Aorta (tissue), 5 donors: ENCODE measurements around the gene GZF1. TPM values are rescaled to one million over a fixed set of nuclear protein-coding genes. Genes with fewer than 3 reads are reported as not detected.

ENCODE experiments used
- ATAC-seq: fragments of 200-7000 bp; cut with Tn5 transposase; one replicate; pipeline ENCODE4 v1.9.1; 2022; ENCODE audit warnings: moderate library complexity; ENCODE audit not compliant: low FRiP score
- DNase-seq, 2 donors: peaks; one replicate each; pipeline ENCODE4 v3.0.0-alpha.2; 2020
- H3K27ac ChIP-seq, 2 donors: one replicate each; pipeline ENCODE4 v1.5.1; 2013; ENCODE audit warnings: low read length in 2 of 2, mild to moderate bottlenecking in 2 of 2, moderate library complexity in 2 of 2, control low read depth in 1 of 2, inconsistent platforms in 1 of 2, low read depth in 1 of 2
- H3K27me3 ChIP-seq, 2 donors: one replicate each; pipeline ENCODE4 v1.6.1; 2013; ENCODE audit warnings: control low read depth in 1 of 2, low read length in 1 of 2, mild to moderate bottlenecking in 1 of 2, moderate library complexity in 1 of 2; ENCODE audit not compliant: insufficient read depth in 2 of 2, control insufficient read depth in 1 of 2
- H3K36me3 ChIP-seq, 2 donors: one replicate each; pipeline ENCODE4 v1.6.1; 2013; ENCODE audit warnings: control low read depth in 1 of 2, low read length in 1 of 2, mild to moderate bottlenecking in 1 of 2; ENCODE audit not compliant: insufficient read depth in 2 of 2, control insufficient read depth in 1 of 2
- H3K4me1 ChIP-seq, 2 donors: one replicate each; pipeline ENCODE4 v1.6.1; 2013; ENCODE audit warnings: low read length in 2 of 2, control low read depth in 1 of 2, mild to moderate bottlenecking in 1 of 2, moderate library complexity in 1 of 2; ENCODE audit not compliant: insufficient read depth in 2 of 2, control insufficient read depth in 1 of 2
- H3K4me3 ChIP-seq, 2 donors: one replicate each; pipeline ENCODE4 v1.5.1; 2013; ENCODE audit warnings: low read length in 2 of 2, control low read depth in 1 of 2, mild to moderate bottlenecking in 1 of 2
- H3K9me3 ChIP-seq: one replicate; pipeline ENCODE4 v1.6.1; 2013; ENCODE audit warnings: mild to moderate bottlenecking, low read length; ENCODE audit not compliant: control insufficient read depth
- WGBS, 2 donors: extraction: QIAGEN DNeasy Blood & Tissue Kit; methylation state at CpG; one replicate each; pipeline ENCODE4 v1.1.7; 2013; 5-methylcytosine and 5-hydroxymethylcytosine counted together
- intact Hi-C, 2 donors: fragments of 100-400 bp; cut with DNase I; formaldehyde crosslinking; loops; one replicate each; pipeline versions ENCODE4 v1.14.2 to v1.15.0; 2022
- long read RNA-seq, 2 donors: library from polyadenylated mRNA; unstranded; transcript quantifications; one replicate each; pipeline ENCODE4 v2.0.0, GENCODE V29; 2020 to 2021
- polyA plus RNA-seq, 2 donors: library from polyadenylated mRNA; stranded (reverse); fragments of 200-250 nt; gene quantifications; one replicate each; pipeline ENCODE4 v1.2.3, GENCODE V29; 2013
- total RNA-seq, 2 donors: library from RNA; stranded (reverse); fragmentation: NEBNext Ultra II Directional; extraction: Animal tissue kit (Norgen Biotek cat#: 25700); gene quantifications; one replicate each; pipeline ENCODE4 v1.2.1, GENCODE V29; 2021
- donor health status: healthy with polysubstance abuse.
- donor health status: Bipolar disorder and iron deficiency.
- donor health status: DM: no; HTN: no; CAD: no.
- donor health status: DM: no; HTN: no; CAD: no.
- donor health status: DM: yes; HTN: yes; CAD: no.

The GZF1 gene
- total RNA-seq (10 to 100 TPM; 13.2 to 19.5 TPM), polyA plus RNA-seq (1 to 10 TPM; 6.0 to 8.5 TPM)
- long read RNA-seq, donor 1, full-length matches to known transcripts: 2 of 16 reads
- long read RNA-seq, donor 1, partial matches to known transcripts: 6 of 16 reads
- long read RNA-seq, donor 1, other reads (novel, unspliced or antisense): 8 of 16 reads
- long read RNA-seq, donor 2, full-length matches to known transcripts: 4 of 5 reads
- long read RNA-seq, donor 2, partial matches to known transcripts: 0 of 5 reads
- long read RNA-seq, donor 2, other reads (novel, unspliced or antisense): 1 of 5 reads

DNA sequence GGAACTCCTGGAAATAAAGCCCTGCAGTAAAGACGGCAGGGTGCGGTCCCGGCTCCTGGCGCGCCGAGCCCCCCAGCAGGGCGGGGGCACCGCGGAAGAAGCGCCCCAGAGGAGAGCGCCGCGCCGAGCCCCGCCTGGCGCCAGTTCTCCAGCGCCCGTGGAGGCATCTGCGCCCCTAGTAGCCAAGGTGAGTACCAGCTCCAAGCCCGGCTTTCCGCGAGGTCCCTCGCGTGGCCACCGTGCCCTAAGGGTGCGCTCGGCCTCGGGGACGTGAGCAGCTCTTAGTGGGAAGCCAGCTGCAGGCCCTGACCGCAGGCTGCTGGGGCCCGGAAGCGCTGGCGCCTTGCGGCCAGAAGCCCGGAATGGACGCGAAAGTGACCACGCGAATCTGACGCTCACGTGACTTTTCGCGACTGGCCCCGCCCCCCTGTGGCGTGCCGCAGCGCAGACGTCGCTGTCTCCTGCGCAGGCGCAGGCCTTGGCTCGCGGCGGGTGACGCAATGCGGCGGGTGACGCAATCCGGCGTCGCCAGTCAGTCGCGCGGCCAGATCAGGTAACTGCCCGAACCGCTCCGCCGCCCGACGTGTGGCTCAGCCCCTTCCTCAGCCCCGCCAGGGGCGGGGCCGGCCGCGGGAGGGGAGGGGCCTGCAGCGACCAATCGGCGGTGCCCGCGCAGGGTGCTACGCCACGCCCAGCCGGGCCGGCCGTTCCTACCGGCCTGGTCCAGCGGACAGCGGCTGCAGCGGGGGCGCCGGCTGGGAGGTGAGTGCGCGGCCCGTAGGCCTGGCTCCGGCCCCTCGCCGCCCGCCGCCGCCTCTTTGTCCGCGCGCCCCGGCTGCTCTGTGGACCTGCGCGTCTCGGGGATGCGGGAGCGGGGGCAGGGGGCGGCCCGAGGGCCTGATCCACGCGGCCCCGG, at the start of gene GZF1:
Gene GZF1 (plus strand): TSS at position 707 of the 916 bp plus-strand sequence. CDS start 2,202 bp downstream, outside the sequence.
- Histone ChIP-seq H3K27me3 (no peaks in the 10 kb centered on the region), H3K4me3 (peak within 1 kb of the TSS; percentile 44 to 63), H3K4me1 (no peaks in the 10 kb centered on the region), H3K27ac (peak within 1 kb of the TSS; percentile 97 to 98), H3K36me3 (peaks cover 0 to 2% of the 10 kb centered on the region in 2 donors), H3K9me3 (no peaks in the 10 kb centered on the region)
- intact Hi-C loops: loop anchor here in 1 of 2 donors (5.0 to 10.0 kb wide), 2 partner anchors 61 to 243 kb away; partner anchors contain the start of genes CST9 and NAPB
- ATAC-seq (peak; percentile 96), DNase-seq (peak; percentile 98 to 100)
- 0% methylated on average over 91 to 114 of the region's 114 CpGs for WGBS, 2 donors

DNA sequence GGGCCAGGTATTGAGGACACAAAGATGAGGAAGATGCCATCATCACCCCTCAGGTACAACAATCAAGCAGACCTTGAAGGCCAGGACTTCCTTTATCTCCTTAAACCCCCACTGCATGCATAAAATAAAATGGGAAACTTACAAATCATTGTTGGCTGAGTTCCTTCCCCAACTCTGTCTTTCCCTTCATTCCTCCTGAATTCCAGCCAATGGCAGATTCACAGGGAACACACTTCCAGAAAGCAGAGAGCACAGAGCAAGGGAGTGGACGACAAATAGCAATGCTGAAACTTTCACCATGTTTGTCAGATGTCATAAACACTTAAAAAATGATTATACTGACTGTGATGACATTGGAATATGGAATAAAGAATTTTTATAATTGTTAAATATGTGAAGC, 48.7 kb upstream of the GZF1 start:
- 79 to 80% methylated on average over 1 of the region's 1 CpG for WGBS, 2 donors
- no peak overlapping the region for H3K27ac ChIP-seq
- intact Hi-C loops: no loop called here

DNA sequence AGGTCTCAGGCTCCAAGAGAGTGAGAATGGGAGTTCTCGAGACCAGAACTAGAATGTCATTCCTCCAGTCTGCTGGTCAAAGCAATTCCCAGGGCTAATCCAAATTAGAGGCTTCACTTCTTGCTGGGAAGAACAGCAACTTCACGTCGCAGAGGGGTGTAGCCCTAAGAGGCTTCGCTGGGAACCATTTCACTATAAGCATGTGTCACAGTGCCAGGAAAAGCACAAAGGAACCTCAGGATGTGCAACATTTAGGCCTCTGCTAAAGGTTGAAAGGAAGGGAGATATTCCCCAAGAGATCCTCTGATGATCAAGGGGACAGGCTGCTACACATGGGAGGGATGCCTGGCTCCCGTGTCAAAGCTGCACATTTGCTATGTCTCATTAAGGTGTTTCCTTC, 47.3 kb upstream of the GZF1 start:
- H3K4me1 ChIP-seq: no peaks in the 10 kb centered on the region
- ATAC-seq (no peak), DNase-seq (no peak)
- no peaks in the 10 kb centered on the region for H3K36me3 ChIP-seq
- H3K9me3 ChIP-seq: no peaks in the 10 kb centered on the region
- H3K27ac ChIP-seq: no peak overlapping the region
- no peak overlapping the region for H3K4me3 ChIP-seq
- no peaks in the 10 kb centered on the region for H3K27me3 ChIP-seq
- WGBS, 2 donors: 92% methylated on average over 5 of the region's 5 CpGs
- intact Hi-C loops: no loop called here

More for the DNA sequence above, 48.7 kb upstream of the GZF1 start:
- no peaks in the 10 kb centered on the region for H3K9me3 ChIP-seq
- H3K36me3 ChIP-seq: no peaks in the 10 kb centered on the region
- no peak overlapping the region for H3K4me3 ChIP-seq
- DNase-seq: no peak
- no peaks in the 10 kb centered on the region for H3K4me1 ChIP-seq
- H3K27me3 ChIP-seq: no peaks in the 10 kb centered on the region
- ATAC-seq: no peak

DNA sequence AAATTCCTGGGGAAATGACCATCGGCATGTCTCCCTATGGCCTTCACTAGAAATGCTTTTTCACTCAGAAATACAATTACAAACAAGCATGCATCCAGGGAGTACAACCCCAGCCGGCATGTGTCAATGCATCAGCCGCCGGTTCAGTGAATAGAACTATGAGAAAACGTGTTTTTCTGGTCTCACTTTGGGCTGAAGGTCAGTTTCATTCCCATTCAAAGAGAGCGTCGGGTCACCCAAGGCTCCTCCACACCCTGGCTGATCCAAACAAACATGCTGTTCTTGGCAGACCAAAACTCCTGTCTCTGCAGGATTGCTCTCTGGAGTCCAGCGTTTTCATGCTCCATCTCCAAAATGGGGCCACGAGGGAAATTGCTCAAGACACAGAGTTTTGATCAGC, 46.9 kb upstream of the GZF1 start:
- WGBS, 2 donors: 73% methylated on average over 9 of the region's 9 CpGs
- DNase-seq (no peak), ATAC-seq (peak; percentile 9)
- H3K27ac ChIP-seq: no peak overlapping the region
- no peaks in the 10 kb centered on the region for H3K27me3 ChIP-seq
- no peak overlapping the region for H3K4me3 ChIP-seq
- H3K9me3 ChIP-seq: no peaks in the 10 kb centered on the region
- intact Hi-C loops: no loop called here
- no peaks in the 10 kb centered on the region for H3K4me1 ChIP-seq
- no peaks in the 10 kb centered on the region for H3K36me3 ChIP-seq

DNA sequence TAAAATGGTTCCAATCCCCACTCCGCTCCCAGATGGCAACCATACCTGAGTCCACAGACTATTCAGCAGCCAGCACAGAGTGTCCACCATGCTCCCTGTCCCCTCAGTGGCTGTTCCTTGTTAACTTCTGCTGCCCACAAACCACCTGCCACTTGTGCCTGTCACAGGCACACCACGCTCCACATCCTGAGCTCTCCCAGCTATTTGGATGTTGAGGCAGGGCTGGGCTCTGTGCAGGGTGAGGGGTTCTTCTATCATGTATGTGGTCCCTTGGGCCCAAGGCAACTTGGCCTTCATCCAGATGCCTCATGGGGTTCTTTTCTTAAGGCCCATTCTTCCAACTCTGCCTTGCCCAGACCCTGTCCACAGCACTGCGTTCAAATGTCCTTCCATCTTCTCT, 45.4 kb upstream of the GZF1 start:
- Histone ChIP-seq H3K36me3 (no peaks in the 10 kb centered on the region), H3K9me3 (no peaks in the 10 kb centered on the region), H3K27ac (no peak overlapping the region), H3K4me3 (no peak overlapping the region), H3K4me1 (no peaks in the 10 kb centered on the region), H3K27me3 (no peaks in the 10 kb centered on the region)
- WGBS, 2 donors: 95% methylated on average over 3 of the region's 3 CpGs
- ATAC-seq: no peak
- intact Hi-C loops: no loop called here
- no peak for DNase-seq

DNA sequence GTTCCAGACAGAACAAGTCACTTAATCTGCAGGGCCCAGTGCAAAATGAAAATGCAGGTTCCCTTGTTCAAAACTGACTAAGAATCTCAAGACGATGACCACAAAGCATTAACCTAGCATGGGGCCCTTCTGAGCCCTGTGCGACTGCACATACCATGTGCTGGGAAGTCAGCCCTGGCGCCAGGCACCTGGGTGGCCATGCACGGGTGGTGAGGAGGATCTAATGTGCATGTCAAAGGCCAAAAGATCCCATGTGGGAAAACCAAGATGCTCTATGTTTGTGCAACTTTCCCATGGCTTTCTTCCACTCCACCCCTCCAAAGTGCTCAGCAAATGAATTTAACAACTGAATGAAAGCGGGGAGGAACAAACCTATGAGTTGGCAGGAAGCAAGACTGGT, 44.9 kb upstream of the GZF1 start:
- Histone ChIP-seq H3K4me1 (no peaks in the 10 kb centered on the region), H3K4me3 (no peak overlapping the region), H3K9me3 (no peaks in the 10 kb centered on the region), H3K36me3 (no peaks in the 10 kb centered on the region), H3K27me3 (no peaks in the 10 kb centered on the region), H3K27ac (no peak overlapping the region)
- no peak for ATAC-seq
- DNase-seq: no peak
- intact Hi-C loops: no loop called here
- 88 to 91% methylated on average over 5 of the region's 5 CpGs for WGBS, 2 donors

DNA sequence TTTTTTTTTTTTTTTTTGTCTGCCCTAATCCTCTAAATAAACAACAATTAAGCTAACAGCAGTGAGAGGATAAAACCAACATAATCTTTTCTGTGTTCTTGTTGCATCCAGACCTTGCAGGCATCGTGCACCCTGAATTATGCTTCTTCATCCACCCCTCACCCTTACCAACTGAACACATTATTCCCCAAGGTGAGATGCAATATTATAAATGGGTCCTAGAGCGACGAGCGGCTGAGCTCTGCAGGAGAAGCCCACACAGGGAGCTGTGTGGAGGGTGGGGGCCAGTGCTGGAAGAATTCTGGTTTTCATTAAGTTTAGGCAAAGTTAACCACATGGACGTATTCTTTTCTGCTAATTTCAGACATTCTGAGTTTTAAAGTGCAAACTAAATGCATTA, 43.6 kb upstream of the GZF1 start:
- Histone ChIP-seq H3K36me3 (no peaks in the 10 kb centered on the region), H3K27ac (no peak overlapping the region), H3K9me3 (no peaks in the 10 kb centered on the region), H3K4me3 (no peak overlapping the region), H3K27me3 (no peaks in the 10 kb centered on the region), H3K4me1 (no peaks in the 10 kb centered on the region)
- intact Hi-C loops: no loop called here
- DNase-seq (no peak), ATAC-seq (no peak)
- 62 to 68% methylated on average over 5 of the region's 5 CpGs for WGBS, 2 donors

DNA sequence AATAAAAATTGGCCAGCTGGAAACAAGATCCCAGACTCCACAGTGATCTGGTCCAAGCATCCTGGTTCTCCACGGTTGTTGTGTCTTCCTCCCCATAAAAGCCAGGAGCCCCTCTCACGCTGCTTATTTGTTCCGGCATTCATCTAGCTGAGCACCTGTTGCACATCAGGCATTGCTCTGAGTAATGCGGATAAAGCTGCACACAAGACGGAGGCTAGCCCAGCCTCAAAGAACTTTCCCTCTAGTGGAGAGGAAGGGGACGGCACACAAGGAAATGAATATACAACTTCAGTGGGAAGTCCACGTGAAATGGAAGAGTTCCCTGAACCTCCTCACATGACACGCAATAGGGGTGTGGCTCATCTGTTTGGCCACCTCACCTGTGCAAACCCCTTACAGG, 41.7 kb upstream of the GZF1 start:
- ATAC-seq: no peak

More for the DNA sequence above, 41.7 kb upstream of the GZF1 start:
- Histone ChIP-seq H3K36me3 (no peaks in the 10 kb centered on the region), H3K4me1 (no peaks in the 10 kb centered on the region), H3K27ac (no peak overlapping the region), H3K9me3 (no peaks in the 10 kb centered on the region), H3K27me3 (no peaks in the 10 kb centered on the region), H3K4me3 (no peak overlapping the region)
- no peak for DNase-seq
- WGBS, 2 donors: 83 to 85% methylated on average over 8 of the region's 8 CpGs
- intact Hi-C loops: no loop called here
